Peyer's patch (tissue), 4 donors: ENCODE measurements around the gene WWP2. TPM values are rescaled to one million over a fixed set of nuclear protein-coding genes. Genes with fewer than 3 reads are reported as not detected.

Experiments
- DNase-seq, 3 donors: peaks; one replicate each; pipeline ENCODE4 v3.0.0-alpha.2; 2017 to 2019
- H3K27ac ChIP-seq, 4 donors: fragments of 200-600 bp; sonication (generic); one replicate each; pipeline ENCODE4 v1.5.1; 2016 to 2019
- H3K27me3 ChIP-seq, 2 donors: fragments of 200-600 bp; sonication (generic); one replicate each; pipeline ENCODE4 v1.5.1; 2019
- H3K36me3 ChIP-seq, 3 donors: fragments of 200-600 bp; sonication (generic); one replicate each; pipeline ENCODE4 v1.5.1; 2016 to 2019
- H3K4me1 ChIP-seq, 4 donors: fragments of 200-600 bp; sonication (generic); one replicate each; pipeline ENCODE4 v1.5.1; 2016 to 2019
- H3K4me3 ChIP-seq, 4 donors: fragments of 200-600 bp; sonication (generic); 1 replicate in 3 of 4; 2 replicates in 1 of 4; pipeline ENCODE4 v1.5.1; 2016 to 2019; ENCODE audit warnings: mild to moderate bottlenecking in 1 of 4
- H3K9me3 ChIP-seq, 4 donors: fragments of 200-600 bp; sonication (generic); one replicate each; pipeline ENCODE4 v1.5.1; 2016 to 2019; ENCODE audit warnings: mild to moderate bottlenecking in 1 of 4
- POLR2A ChIP-seq, 2 donors: fragments of 450-650 bp; IDR thresholded peaks; one replicate each; pipeline ENCODE4 v1.5.1; 2017; ENCODE audit warnings: antibody characterized with exemption in 2 of 2, mild to moderate bottlenecking in 2 of 2, moderate library complexity in 2 of 2
- total RNA-seq, 4 donors: library from RNA; depleted of rRNA; stranded (reverse); fragments of >200 nt; gene quantifications; one replicate each; pipeline ENCODE4 v1.1.0, GENCODE V29; 2016
- TF ChIP-seq, protein P1 (sequence below), 6 experiments: fragments of 450-650 bp in 4 of 6; fragments of 200-600 bp in 2 of 6; sonication (generic) in 1 of 6; IDR thresholded peaks; one replicate each; pipeline ENCODE4 v1.5.1; 2017 to 2019; ENCODE audit warnings: antibody characterized with exemption in 6 of 6, mild to moderate bottlenecking in 3 of 6, moderate library complexity in 1 of 6

Gene WWP2
- total RNA-seq, 4 donors from 2014 or later, result 93.5 to 199 (median 111) TPM

- TF ChIP-seq, protein P1, sequence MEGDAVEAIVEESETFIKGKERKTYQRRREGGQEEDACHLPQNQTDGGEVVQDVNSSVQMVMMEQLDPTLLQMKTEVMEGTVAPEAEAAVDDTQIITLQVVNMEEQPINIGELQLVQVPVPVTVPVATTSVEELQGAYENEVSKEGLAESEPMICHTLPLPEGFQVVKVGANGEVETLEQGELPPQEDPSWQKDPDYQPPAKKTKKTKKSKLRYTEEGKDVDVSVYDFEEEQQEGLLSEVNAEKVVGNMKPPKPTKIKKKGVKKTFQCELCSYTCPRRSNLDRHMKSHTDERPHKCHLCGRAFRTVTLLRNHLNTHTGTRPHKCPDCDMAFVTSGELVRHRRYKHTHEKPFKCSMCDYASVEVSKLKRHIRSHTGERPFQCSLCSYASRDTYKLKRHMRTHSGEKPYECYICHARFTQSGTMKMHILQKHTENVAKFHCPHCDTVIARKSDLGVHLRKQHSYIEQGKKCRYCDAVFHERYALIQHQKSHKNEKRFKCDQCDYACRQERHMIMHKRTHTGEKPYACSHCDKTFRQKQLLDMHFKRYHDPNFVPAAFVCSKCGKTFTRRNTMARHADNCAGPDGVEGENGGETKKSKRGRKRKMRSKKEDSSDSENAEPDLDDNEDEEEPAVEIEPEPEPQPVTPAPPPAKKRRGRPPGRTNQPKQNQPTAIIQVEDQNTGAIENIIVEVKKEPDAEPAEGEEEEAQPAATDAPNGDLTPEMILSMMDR (IDR thresholded peaks at IDR 0.05), result no peak
- no peak for TF ChIP-seq POLR2A (IDR thresholded peaks at IDR 0.05)
- no peak overlapping the region for H3K27ac ChIP-seq
- H3K4me3 ChIP-seq, result no peak overlapping the region
- peaks cover 0 to 28% (median 6%) of the 10 kb centered on the region in 4 donors for H3K4me1 ChIP-seq
- no peaks in the 10 kb centered on the region for H3K27me3 ChIP-seq
- peaks cover 0 to 8% (median 0%) of the 10 kb centered on the region in 3 donors for H3K36me3 ChIP-seq
- no peak for DNase-seq
- H3K9me3 ChIP-seq, result no peaks in the 10 kb centered on the region
These were observed 65.4 kb downstream of the WWP2 start for GRCh38 chr16:69827524-69827923.

- no peaks in the 10 kb centered on the region for H3K9me3 ChIP-seq
- H3K27ac ChIP-seq, result no peak overlapping the region
- DNase-seq, result no peak
- H3K36me3 ChIP-seq, result peaks cover 0 to 8% (median 0%) of the 10 kb centered on the region in 3 donors
- H3K4me3 ChIP-seq, result no peak overlapping the region
- H3K27me3 ChIP-seq, result no peaks in the 10 kb centered on the region
- H3K4me1 ChIP-seq, result peaks cover 0 to 29% (median under 1%) of the 10 kb centered on the region in 4 donors
- TF ChIP-seq, protein P1 (IDR thresholded peaks at IDR 0.05), result no peak
- TF ChIP-seq POLR2A (IDR thresholded peaks at IDR 0.05), result no peak
These were observed 67.2 kb downstream of the WWP2 start for GRCh38 chr16:69829338-69829737.

DNA sequence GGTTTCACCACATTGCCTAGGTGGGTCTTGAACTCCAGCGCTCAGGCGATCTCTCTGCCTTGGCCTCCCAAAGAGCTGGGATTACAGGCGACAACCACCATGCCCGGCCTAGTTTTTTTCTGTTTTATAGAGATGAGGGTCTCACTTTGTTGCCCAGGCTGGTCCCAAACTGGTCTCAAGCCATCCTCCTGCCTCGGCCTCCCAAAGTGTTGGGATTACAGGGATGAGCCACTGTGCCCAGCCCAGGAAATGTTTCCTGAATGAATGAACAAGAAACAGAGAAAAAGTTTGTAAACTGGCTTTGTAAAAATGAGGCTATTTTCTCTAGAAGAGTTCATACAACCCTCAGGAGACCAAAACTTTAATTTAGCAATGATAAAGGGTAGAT lies 68.0 kb downstream of the WWP2 start:
- no peak for DNase-seq
- peak overlapping the region in 1 of 4 donors; percentile 53 for H3K27ac ChIP-seq
- H3K9me3 ChIP-seq, result no peaks in the 10 kb centered on the region
- no peak overlapping the region for H3K4me3 ChIP-seq
- peaks cover 0 to 8% (median 0%) of the 10 kb centered on the region in 3 donors for H3K36me3 ChIP-seq
- peaks cover 0 to 28% (median 0%) of the 10 kb centered on the region in 4 donors for H3K4me1 ChIP-seq
- H3K27me3 ChIP-seq, result no peaks in the 10 kb centered on the region
- TF ChIP-seq POLR2A (IDR thresholded peaks at IDR 0.05), result no peak
- TF ChIP-seq, protein P1 (IDR thresholded peaks at IDR 0.05), result no peak

GRCh38 chr16:69830534-69831211 lies 68.5 kb downstream of the WWP2 start:
- Histone ChIP-seq H3K27ac (peak overlapping the region in 3 of 4 donors; percentile 1 to 53 (median 47)), H3K4me1 (peaks cover 0 to 28% (median 0%) of the 10 kb centered on the region in 4 donors), H3K27me3 (no peaks in the 10 kb centered on the region), H3K4me3 (no peak overlapping the region), H3K9me3 (no peaks in the 10 kb centered on the region), H3K36me3 (peaks cover 0 to 8% (median 0%) of the 10 kb centered on the region in 3 donors)
- TF ChIP-seq, protein P1 (IDR thresholded peaks at IDR 0.05), result no peak
- no peak for TF ChIP-seq POLR2A (IDR thresholded peaks at IDR 0.05)
- no peak for DNase-seq

DNA sequence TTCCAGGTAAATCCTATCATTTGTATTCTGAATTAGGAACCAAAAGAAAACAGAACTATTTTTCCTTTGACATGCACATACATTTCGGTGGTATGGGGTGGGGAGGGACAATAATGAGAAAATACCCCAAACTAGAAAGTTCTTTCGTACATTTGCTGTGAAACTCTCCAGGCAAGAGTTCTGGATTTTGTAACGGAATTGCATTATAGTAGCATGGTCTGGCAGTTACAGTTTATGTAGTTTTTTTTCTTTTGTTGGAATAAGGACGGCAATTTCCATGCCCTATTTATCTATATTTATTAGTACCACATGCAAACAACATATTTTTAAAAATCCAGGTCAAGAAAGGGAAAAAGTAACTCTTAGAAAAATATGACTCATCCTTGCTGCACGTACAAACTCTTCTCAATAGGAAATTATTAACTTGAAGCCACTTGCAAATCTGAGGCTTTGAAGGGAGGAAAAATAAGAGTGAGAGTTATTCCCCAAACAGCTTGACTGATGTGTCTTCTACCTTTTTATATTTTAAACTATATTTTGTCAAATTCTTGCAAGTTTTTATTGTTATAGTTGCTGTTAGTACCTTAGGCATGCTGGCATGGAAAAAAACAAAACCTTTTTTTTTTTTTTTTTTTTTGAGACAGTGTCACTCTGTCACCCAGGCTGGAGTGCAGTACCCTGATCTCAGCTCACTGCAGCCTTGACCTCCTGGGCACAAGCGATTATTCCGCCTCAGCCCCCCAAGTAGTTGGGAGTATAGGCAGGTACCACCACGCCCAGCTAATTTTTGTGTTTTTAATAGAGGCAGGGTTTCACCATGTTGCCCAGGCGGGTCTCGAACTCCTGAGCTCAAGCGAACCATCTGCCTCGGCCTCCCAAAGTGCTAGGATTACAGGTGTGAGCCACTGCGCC lies 69.3 kb downstream of the WWP2 start:
- TF ChIP-seq POLR2A (IDR thresholded peaks at IDR 0.05), result no peak
- TF ChIP-seq, protein P1 (IDR thresholded peaks at IDR 0.05), result no peak
- Histone ChIP-seq H3K27ac (peak overlapping the region in 2 of 4 donors; percentile 47 to 53), H3K36me3 (peaks cover 0 to 8% (median 0%) of the 10 kb centered on the region in 3 donors), H3K27me3 (no peaks in the 10 kb centered on the region), H3K9me3 (no peaks in the 10 kb centered on the region), H3K4me3 (no peak overlapping the region), H3K4me1 (peaks cover 0 to 28% (median 0%) of the 10 kb centered on the region in 4 donors)
- no peak for DNase-seq
